Measurements from ENCODE around the gene CCDC73.

The CCDC73 gene

DNA sequence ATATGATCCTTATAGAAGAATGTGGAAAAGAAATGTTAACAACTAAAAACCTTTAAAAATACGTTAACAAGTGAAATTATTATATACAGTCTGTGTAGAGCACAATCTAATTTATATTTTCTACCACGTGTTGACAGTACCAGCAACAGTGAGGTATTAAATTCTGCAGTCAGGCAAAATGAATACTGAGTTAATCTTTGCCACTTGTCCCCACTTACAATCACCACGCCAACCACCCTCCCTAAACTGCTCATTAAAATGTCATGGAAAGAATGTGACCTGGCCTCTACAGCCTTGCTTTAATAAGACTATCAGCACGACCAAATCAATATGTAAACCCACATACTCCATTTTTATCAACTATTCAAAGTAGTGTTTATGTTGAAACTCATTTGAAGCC lies 239.4 kb downstream of the CCDC73 start:
- H3K4me2 ChIP-seq: no peak overlapping the region
- no peaks in the 10 kb centered on the region for H3K27me3 ChIP-seq

More for the DNA sequence above, 239.4 kb downstream of the CCDC73 start:
- no peak for TF ChIP-seq Cebpa-rat (IDR thresholded peaks at IDR 0.05)
- H3K4me3 ChIP-seq: no peak overlapping the region
- no peak overlapping the region for H3K9ac ChIP-seq
- peaks cover 0 to 3% (median 1%) of the 10 kb centered on the region in 10 experiments; a peak in 10 of 20 replicates for H3K4me1 ChIP-seq
- H3K9me3 ChIP-seq (replicated peaks in 1 of 11): 0 out of 22 replicates have a peak, but pooled peaks cover 0 to 6% (median 0%) of the 10 kb centered on the region in 11 experiments
- H4K20me1 ChIP-seq: no peaks in the 10 kb centered on the region
- no peaks in the 10 kb centered on the region for H3K36me3 ChIP-seq
- no peak overlapping the region for H3K27ac ChIP-seq
